WTC11 (cell line): ENCODE data around the gene CAPN9.
"Not testable (repeated sequence)": the region's sequence is repeated elsewhere in the genome, so short reads cannot be mapped to it uniquely, and the experiment has no call there.

Experiments used
- ATF1 ChIP-seq: sonication (generic); formaldehyde crosslinking; IDR thresholded peaks from 2 replicates; pipeline ENCODE4 v1.8.1; 2023; ENCODE audit warnings: mild to moderate bottlenecking, moderate library complexity, missing genetic modification reagents
- ATF2 ChIP-seq: sonication (generic); formaldehyde crosslinking; IDR thresholded peaks from 2 replicates; pipeline ENCODE4 v1.8.1; 2022; ENCODE audit warnings: low read depth, missing genetic modification reagents, borderline replicate concordance
- ATF6 ChIP-seq: sonication (generic); formaldehyde crosslinking; IDR thresholded peaks from 2 replicates; pipeline ENCODE4 v1.8.1; 2023; ENCODE audit warnings: mild to moderate bottlenecking, missing genetic modification reagents
- CTCF ChIP-seq: fragments of 200-600 bp; IDR thresholded peaks from 2 replicates; pipeline ENCODE4 v1.8.0; 2022; ENCODE audit warnings: antibody characterized with exemption
- E2F4 ChIP-seq: sonication (generic); formaldehyde crosslinking; IDR thresholded peaks from 2 replicates; pipeline ENCODE4 v1.8.1; 2022; ENCODE audit warnings: low read depth, mild to moderate bottlenecking, moderate library complexity, missing genetic modification reagents, borderline replicate concordance
- FOXJ3 ChIP-seq: sonication (generic); formaldehyde crosslinking; IDR thresholded peaks from 2 replicates; pipeline ENCODE4 v1.9.0; 2021; ENCODE audit warnings: missing genetic modification reagents, mild to moderate bottlenecking, borderline replicate concordance
- SMAD3 ChIP-seq: sonication (generic); formaldehyde crosslinking; IDR thresholded peaks from 2 replicates; pipeline ENCODE4 v1.8.0; 2022; ENCODE audit warnings: missing genetic modification reagents, mild to moderate bottlenecking, borderline replicate concordance
- USF1 ChIP-seq: sonication (generic); formaldehyde crosslinking; IDR thresholded peaks from 2 replicates; pipeline ENCODE4 v1.8.0; 2022; ENCODE audit warnings: mild to moderate bottlenecking, missing genetic modification reagents
- ZBTB21 ChIP-seq: sonication (generic); formaldehyde crosslinking; IDR thresholded peaks from 2 replicates; pipeline ENCODE4 v1.8.1; 2023; ENCODE audit warnings: mild to moderate bottlenecking, missing genetic modification reagents, borderline replicate concordance
- ZNF138 ChIP-seq: sonication (generic); formaldehyde crosslinking; conservative IDR thresholded peaks from 2 replicates; pipeline ENCODE4 v1.8.1; 2022; ENCODE audit warnings: mild to moderate bottlenecking, moderate library complexity, missing genetic modification reagents

- not testable (repeated sequence) for TF ChIP-seq E2F4; CTCF; ZBTB21 (CRISPR knock-in tag); ATF2; USF1; SMAD3 (CRISPR knock-in tag); ATF6 (CRISPR knock-in tag); ZNF138 (CRISPR knock-in tag); FOXJ3 (CRISPR knock-in tag); ATF1 (CRISPR knock-in tag)
These were observed 25.2 kb upstream of the CAPN9 start for GRCh38 chr1:230721849-230722522.
